ENCODE measurements around the gene SLC25A5.

Gene SLC25A5

DNA sequence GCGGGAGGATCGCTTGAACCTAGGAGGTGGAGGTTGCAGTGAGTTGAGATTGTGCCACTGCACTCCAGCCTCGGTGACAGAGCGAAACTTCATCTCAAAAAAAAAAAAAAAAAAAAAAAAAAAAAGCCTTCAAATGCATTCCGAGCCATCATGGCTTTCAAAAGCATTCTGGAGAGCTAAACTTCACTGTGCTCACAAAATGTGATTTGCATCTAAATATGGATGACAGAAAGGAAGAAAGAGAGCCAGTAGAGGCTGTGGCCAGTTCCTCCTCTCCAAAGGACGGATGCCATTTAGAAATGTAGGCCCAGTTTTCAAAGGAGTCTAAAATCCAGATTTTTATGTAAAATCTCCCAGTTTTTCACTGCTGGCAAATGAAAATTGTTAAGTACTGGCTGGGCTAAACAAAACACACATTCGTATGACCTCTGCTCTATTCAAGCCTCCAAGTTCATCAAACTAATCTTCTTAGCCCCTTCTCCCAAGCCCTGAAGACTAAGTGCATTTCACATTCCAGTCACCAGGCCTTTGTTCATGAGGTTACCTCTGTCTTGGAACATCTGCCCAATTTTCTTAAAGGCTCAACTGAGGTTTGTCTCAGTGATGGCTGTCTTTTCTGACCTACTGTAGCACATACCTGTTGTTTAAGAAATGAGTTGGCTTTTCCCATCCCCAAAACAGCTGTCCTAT lies 47.1 kb upstream of the SLC25A5 start:
- H2AFZ ChIP-seq (ENCODE audit: low read depth, low read length, severe bottlenecking) = no peak overlapping the region
- no peaks in the 10 kb centered on the region for H3F3A ChIP-seq (ENCODE audit: insufficient read depth)
- H3K9me3 ChIP-seq (ENCODE audit: insufficient read depth, low read length) = no peaks in the 10 kb centered on the region
- no peak overlapping the region for H3K9ac ChIP-seq (ENCODE audit: low read length)
- no peaks in the 10 kb centered on the region for H4K20me1 ChIP-seq (ENCODE audit: low read depth, low read length)
- H3K4me2 ChIP-seq (ENCODE audit: low read depth, low read length, poor library complexity, severe bottlenecking) = no peak overlapping the region
- no peaks in the 10 kb centered on the region for H3K79me2 ChIP-seq (ENCODE audit: insufficient read depth, low read length)
- no peak overlapping the region for H3K4me3 ChIP-seq (ENCODE audit: insufficient read depth, low read length, poor library complexity, severe bottlenecking)
- H3K27ac ChIP-seq (ENCODE audit: low read depth, low read length) = no peak overlapping the region
- H3K27me3 ChIP-seq (ENCODE audit: low read length) = no peaks in the 10 kb centered on the region
- no peaks in the 10 kb centered on the region for H3K9me2 ChIP-seq (replicated peaks; ENCODE audit: insufficient read depth, low read length)
- TF ChIP-seq EZH2phosphoT487 (conservative IDR thresholded peaks at IDR 0.05; ENCODE audit: low read length) = no peak
- TF ChIP-seq CTCF (IDR thresholded peaks at IDR 0.05; ENCODE audit: insufficient read depth, low read length, poor library complexity, severe bottlenecking) = no peak
- no peaks in the 10 kb centered on the region for H3K36me3 ChIP-seq (ENCODE audit: low read length)

DNA sequence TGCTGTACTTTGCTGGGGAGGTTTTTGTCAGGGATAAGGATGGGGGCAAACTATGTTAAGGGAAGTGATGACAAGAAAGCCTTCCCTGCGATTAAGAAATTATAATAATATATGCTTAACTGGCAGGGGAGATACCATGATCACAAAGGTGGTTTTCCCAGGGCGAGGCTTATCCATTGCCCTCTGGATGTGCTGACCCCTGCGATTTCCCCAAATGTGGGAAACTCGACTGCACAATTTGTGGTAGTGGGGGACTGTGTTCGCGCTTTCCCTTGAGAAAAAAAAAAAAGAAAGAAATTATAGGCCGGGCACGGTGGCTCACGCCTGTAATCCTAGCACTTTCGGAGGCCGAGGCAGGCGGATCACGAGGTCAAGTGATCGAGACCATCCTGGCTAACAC lies 44.6 kb upstream of the SLC25A5 start:
- H2AFZ ChIP-seq (ENCODE audit: low read depth, low read length, severe bottlenecking) = no peak overlapping the region
- H3K27me3 ChIP-seq (ENCODE audit: low read length) = no peaks in the 10 kb centered on the region
- H3F3A ChIP-seq (ENCODE audit: insufficient read depth) = no peaks in the 10 kb centered on the region
- no peak overlapping the region for H3K9ac ChIP-seq (ENCODE audit: low read length)
- H3K4me3 ChIP-seq (ENCODE audit: insufficient read depth, low read length, poor library complexity, severe bottlenecking) = no peak overlapping the region
- no peak overlapping the region for H3K27ac ChIP-seq (ENCODE audit: low read depth, low read length)
- H3K9me2 ChIP-seq (replicated peaks; ENCODE audit: insufficient read depth, low read length) = no peaks in the 10 kb centered on the region
- H3K36me3 ChIP-seq (ENCODE audit: low read length) = no peaks in the 10 kb centered on the region
- H4K20me1 ChIP-seq (ENCODE audit: low read depth, low read length) = no peaks in the 10 kb centered on the region
- H3K79me2 ChIP-seq (ENCODE audit: insufficient read depth, low read length) = no peaks in the 10 kb centered on the region
- no peak overlapping the region for H3K4me2 ChIP-seq (ENCODE audit: low read depth, low read length, poor library complexity, severe bottlenecking)
- TF ChIP-seq EZH2phosphoT487 (conservative IDR thresholded peaks at IDR 0.05; ENCODE audit: low read length) = no peak
- no peak for TF ChIP-seq CTCF (IDR thresholded peaks at IDR 0.05; ENCODE audit: insufficient read depth, low read length, poor library complexity, severe bottlenecking)
- no peaks in the 10 kb centered on the region for H3K9me3 ChIP-seq (ENCODE audit: insufficient read depth, low read length)

DNA sequence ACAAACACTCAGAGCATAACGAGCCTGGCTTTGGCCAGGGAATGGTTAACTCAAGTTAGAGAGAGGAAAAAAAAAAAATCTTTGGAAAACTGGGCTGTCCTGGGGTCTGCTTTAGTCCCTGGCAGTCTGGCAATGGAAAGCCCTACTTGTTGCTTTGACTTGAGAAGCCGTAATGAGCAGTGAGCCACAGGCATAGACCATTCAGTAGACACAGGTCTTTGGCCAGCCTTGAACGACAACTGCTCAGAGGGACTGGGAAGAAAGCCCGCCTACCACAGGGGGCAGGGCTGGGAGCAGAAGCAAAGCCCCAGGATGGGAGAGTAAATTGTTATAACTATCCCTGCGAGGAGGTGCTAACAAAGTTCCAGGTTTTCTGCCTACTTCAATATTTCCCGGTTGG lies 43.2 kb upstream of the SLC25A5 start:
- Histone ChIP-seq H3K4me2 (ENCODE audit: low read depth, low read length, poor library complexity, severe bottlenecking) (no peak overlapping the region), H3K27me3 (ENCODE audit: low read length) (no peaks in the 10 kb centered on the region), H2AFZ (ENCODE audit: low read depth, low read length, severe bottlenecking) (no peak overlapping the region), H3K9me2 (replicated peaks; ENCODE audit: insufficient read depth, low read length) (no peaks in the 10 kb centered on the region), H3K36me3 (ENCODE audit: low read length) (no peaks in the 10 kb centered on the region), H3K9ac (ENCODE audit: low read length) (no peak overlapping the region), H3K4me3 (ENCODE audit: insufficient read depth, low read length, poor library complexity, severe bottlenecking) (no peak overlapping the region), H3K79me2 (ENCODE audit: insufficient read depth, low read length) (no peaks in the 10 kb centered on the region), H3F3A (ENCODE audit: insufficient read depth) (no peaks in the 10 kb centered on the region), H3K27ac (ENCODE audit: low read depth, low read length) (no peak overlapping the region), H4K20me1 (ENCODE audit: low read depth, low read length) (no peaks in the 10 kb centered on the region), H3K9me3 (ENCODE audit: insufficient read depth, low read length) (no peaks in the 10 kb centered on the region)
- TF ChIP-seq EZH2phosphoT487 (conservative IDR thresholded peaks at IDR 0.05; ENCODE audit: low read length) (no peak), CTCF (IDR thresholded peaks at IDR 0.05; ENCODE audit: insufficient read depth, low read length, poor library complexity, severe bottlenecking) (no peak)
